ENCODE measurements around the gene RBM3. TPM values are rescaled to one million over a fixed set of nuclear protein-coding genes. Genes with fewer than 3 reads are reported as not detected.

RBM3 gene
- total and polyA plus RNA-seq, 2 of the 4 experiments (the other 2 are of a cell fraction), result 243 to 386 TPM

Small RNA genes within 50 kb of the gene (microRNA-seq; reads per million reads assigned to microRNA genes)
- not detected for gene MRPL32P1 (ENCODE audit: insufficient read depth, insufficient read length)

Small RNA genes within 50 kb of the gene (small RNA-seq; reads per million reads assigned to genes)
- 0 reads per million in 5 experiments for gene MRPL32P1

Other genes starting within 250 kb of the RBM3 start
- gene SSX3, start 217.8 kb upstream of the RBM3 start, total RNA-seq (2012; rRNA removed), result not detected in 2 replicates
- gene SSX3, start 217.8 kb upstream of the RBM3 start, polyA plus RNA-seq (2012; rRNA removed), result not detected in 2 replicates
- not detected in 2 replicates for gene SSX4, start 190.9 kb upstream of the RBM3 start, total RNA-seq (2012; rRNA removed)
- gene SSX4, start 190.9 kb upstream of the RBM3 start, polyA plus RNA-seq (2012; rRNA removed), result not detected in 2 replicates
- not detected in 2 replicates for gene SSX4B, start 162.5 kb upstream of the RBM3 start, total RNA-seq (2012; rRNA removed)
- gene SSX4B, start 162.5 kb upstream of the RBM3 start, polyA plus RNA-seq (2012; rRNA removed), result not detected in 2 replicates
- gene SLC38A5, start 104.2 kb upstream of the RBM3 start, total RNA-seq (2012; rRNA removed), result 12.2 and 12.8 TPM in 2 replicates
- gene SLC38A5, start 104.2 kb upstream of the RBM3 start, polyA plus RNA-seq (2012; rRNA removed), result 20.0 and 20.4 TPM in 2 replicates
- gene FTSJ1, start 98.3 kb upstream of the RBM3 start, total RNA-seq (2012; rRNA removed), result 54.2 and 59.9 TPM in 2 replicates
- gene FTSJ1, start 98.3 kb upstream of the RBM3 start, polyA plus RNA-seq (2012; rRNA removed), result 50.8 and 60.0 TPM in 2 replicates
- gene PORCN, start 65.5 kb upstream of the RBM3 start, total RNA-seq (2012; rRNA removed), result 3.3 and 4.1 TPM in 2 replicates
- gene PORCN, start 65.5 kb upstream of the RBM3 start, polyA plus RNA-seq (2012; rRNA removed), result 10.1 and 11.6 TPM in 2 replicates
- gene EBP, start 52.7 kb upstream of the RBM3 start, total RNA-seq (2012; rRNA removed), result 66.7 and 78.9 TPM in 2 replicates
- 39.4 and 43.2 TPM in 2 replicates for gene EBP, start 52.7 kb upstream of the RBM3 start, polyA plus RNA-seq (2012; rRNA removed)
- 8.3 and 11.3 TPM in 2 replicates for gene TBC1D25, start 34.8 kb upstream of the RBM3 start, total RNA-seq (2012; rRNA removed)
- 15.9 and 18.2 TPM in 2 replicates for gene TBC1D25, start 34.8 kb upstream of the RBM3 start, polyA plus RNA-seq (2012; rRNA removed)
- 60.8 and 62.7 TPM in 2 replicates for gene WDR13, start 23.0 kb downstream of the RBM3 start, total RNA-seq (2012; rRNA removed)
- gene WDR13, start 23.0 kb downstream of the RBM3 start, polyA plus RNA-seq (2012; rRNA removed), result 151 and 153 TPM in 2 replicates
- gene WAS, start 109.3 kb downstream of the RBM3 start, total RNA-seq (2012; rRNA removed), result not detected in 2 replicates
- 0.09 and 0.14 TPM in 2 replicates for gene WAS, start 109.3 kb downstream of the RBM3 start, polyA plus RNA-seq (2012; rRNA removed)
- gene SUV39H1, start 122.2 kb downstream of the RBM3 start, total RNA-seq (2012; rRNA removed), result 6.6 and 7.2 TPM in 2 replicates
- 8.6 and 9.9 TPM in 2 replicates for gene SUV39H1, start 122.2 kb downstream of the RBM3 start, polyA plus RNA-seq (2012; rRNA removed)
- not detected in 2 replicates for gene GLOD5, start 187.3 kb downstream of the RBM3 start, total RNA-seq (2012; rRNA removed)
- gene GLOD5, start 187.3 kb downstream of the RBM3 start, polyA plus RNA-seq (2012; rRNA removed), result not detected in 2 replicates
- not detected in 2 replicates for gene GATA1, start 212.1 kb downstream of the RBM3 start, total RNA-seq (2012; rRNA removed)
- gene GATA1, start 212.1 kb downstream of the RBM3 start, polyA plus RNA-seq (2012; rRNA removed), result not detected in 2 replicates
- 14.7 and 16.8 TPM in 2 replicates for gene HDAC6, start 227.6 kb downstream of the RBM3 start, total RNA-seq (2012; rRNA removed)
- 26.3 and 27.7 TPM in 2 replicates for gene HDAC6, start 227.6 kb downstream of the RBM3 start, polyA plus RNA-seq (2012; rRNA removed)

Data from IMR-90 (cell line).